HG03354 (cell line): ENCODE measurements around the gene SMIM33.
"Not testable (repeated sequence)": the region's sequence is repeated elsewhere in the genome, so short reads cannot be mapped to it uniquely, and the experiment has no call there.

Source experiments
- ATAC-seq: cut with Tn5 transposase; IDR thresholded peaks from one replicate; pipeline ENCODE4 v1.9.1; 2021; ENCODE audit warnings: mild to moderate bottlenecking; ENCODE audit not compliant: unreplicated experiment, poor library complexity, severe bottlenecking

Gene SMIM33

GRCh38 chr5:139479729-139480128 is 8.9 kb downstream of the SMIM33 start:
- not testable (repeated sequence) for ATAC-seq

GRCh38 chr5:139481122-139481533 is 10.3 kb downstream of the SMIM33 start:
- ATAC-seq: no peak

DNA sequence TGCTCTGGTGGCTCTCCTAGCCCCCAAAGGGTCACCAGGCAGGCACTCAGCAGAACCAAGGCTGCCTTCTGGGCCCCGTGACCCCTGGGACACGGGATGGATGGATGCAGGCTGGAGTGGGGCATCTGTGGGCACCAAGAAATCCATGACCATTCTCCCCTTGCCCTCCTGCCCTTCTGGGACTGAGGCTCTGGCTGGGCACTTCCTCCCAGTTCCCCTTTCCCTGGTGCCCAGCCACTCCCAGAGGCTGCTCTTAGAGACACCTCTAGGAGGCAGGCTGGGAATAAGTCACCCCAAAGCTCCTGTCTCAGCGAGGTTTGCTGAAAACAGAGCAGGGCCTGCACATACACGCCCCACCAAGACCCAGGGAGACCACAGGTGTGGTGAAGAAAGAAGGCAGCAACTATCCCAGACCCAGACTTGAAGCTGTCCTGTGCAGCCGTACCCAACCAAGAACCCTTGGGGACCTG is 10.8 kb downstream of the SMIM33 start:
- peak; percentile 26 for ATAC-seq

DNA sequence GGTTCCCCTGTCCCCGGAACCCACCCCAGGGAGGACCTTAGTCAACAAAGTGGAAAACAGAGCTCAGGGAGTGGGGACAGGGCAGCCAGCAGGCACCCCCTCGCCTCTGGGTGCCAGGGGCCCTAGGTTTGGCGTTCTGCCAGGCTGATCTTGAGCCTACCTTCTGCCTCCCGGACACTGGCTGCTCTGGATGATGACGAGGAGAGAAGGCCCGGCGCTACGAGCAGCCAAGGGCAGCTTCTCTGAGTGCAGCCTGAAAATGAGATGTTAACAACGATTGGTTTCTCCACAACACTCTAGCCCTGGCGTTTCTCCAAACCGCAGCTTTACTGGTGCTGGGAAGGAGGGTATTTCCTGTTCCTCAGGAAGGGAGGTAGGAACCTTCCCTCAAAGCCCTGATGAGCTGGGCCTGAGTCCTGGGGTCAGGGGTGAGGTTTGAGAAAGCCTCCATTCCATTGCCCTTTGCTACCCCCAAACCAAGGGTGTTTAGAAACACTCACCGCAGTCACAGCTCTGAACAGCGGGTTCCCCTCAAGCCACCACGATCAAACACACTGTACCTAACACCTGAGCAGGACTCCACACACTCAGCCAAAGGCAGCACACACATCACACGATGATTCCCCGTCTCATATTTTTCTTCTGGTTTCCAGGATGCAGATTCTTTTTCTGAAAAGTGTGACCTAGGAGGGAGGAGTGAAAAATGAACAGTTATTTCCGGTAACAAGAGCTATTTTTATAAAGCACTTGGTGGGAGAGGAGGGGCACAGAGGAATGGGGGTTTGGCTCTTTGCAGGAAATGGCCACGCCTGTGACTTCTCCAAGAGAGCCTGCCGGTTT is 11.5 kb downstream of the SMIM33 start, which contains the start of gene STING1:
Gene STING1 (minus strand): TSS at position 709 of the 840 bp plus-strand sequence. CDS start 1,054 bp downstream, outside the sequence.
- peak; percentile 66 for ATAC-seq

DNA sequence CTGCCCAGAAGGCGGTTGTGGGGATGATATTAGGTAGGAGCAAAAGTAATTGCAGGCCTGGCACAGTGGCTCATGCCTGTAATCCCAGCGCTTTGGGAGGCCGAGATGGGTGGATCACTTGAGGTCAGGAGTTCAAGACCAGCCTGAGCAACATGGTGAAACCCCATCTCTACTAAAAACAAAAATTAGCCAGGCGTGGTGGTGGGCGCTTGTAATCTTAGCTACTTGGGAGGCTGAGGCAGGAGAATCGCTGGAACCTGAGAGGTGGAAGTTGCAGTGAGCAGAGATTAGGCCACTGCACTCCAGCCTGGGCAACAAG is 12.0 kb downstream of the SMIM33 start:
- ATAC-seq: not testable (repeated sequence)

DNA sequence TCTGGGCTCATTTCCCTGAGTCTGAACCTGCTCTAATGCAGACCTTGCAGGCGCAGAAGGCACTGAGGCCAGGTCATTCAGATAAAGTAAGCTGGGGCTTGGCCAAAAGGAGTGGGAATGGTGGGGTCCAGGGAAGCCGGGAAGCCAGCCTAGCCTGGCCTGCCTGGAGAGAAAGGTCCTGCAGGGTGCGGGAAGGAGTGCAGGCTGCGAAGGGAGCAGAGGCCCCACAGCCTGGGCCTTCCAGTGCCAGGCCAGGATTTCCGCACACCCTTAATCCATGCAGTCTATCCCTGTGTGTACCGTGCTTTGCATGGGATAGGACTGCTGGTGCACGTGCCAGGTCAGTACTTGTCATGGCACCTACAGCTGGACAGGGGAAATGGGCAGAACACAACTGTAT is 15.4 kb downstream of the SMIM33 start:
- ATAC-seq: no peak

DNA sequence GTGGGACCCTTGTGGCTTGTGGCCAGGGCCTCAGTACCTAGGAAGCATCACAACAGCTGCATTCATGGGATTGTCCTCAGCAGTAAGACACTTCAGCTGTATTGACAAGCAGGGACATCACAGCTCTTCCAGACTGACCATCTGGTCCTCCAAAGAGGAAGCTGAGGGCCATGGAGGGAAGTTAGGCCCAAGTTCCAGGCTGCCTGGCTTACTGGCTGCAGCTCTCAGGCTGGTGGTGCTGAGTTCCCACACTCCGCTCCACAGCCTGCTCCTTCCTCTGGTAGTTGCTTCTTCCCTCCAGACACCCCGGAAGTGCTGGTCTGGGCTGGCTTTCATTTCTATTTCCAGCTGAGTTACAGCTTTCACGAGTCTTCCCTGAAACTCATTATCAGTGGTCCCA is 17.5 kb downstream of the SMIM33 start:
- no peak for ATAC-seq

- no peak for ATAC-seq
Observed at GRCh38 chr5:139492700-139493192, 21.9 kb downstream of the SMIM33 start.

DNA sequence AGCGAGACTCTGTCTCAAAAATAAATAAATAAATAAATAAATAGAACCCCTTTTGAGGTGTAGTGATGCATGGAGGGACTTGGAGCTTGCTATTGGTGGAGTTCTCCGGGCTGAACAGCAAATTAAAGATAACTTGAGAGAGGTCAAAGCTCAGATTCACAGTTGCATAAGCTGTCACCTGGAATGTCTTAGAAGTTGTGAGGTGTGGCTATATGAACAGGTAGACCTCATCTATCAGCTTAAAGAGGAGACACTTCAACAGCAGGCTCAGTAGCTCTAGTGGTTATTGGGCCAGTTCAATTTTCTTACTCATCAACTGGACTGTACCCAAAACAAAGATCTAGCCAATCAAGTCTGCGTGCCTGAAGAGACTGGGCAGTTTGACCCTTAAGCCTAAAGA is 23.5 kb downstream of the SMIM33 start:
- ATAC-seq: no peak

- ATAC-seq: no peak
Observed at GRCh38 chr5:139494832-139495231, 24.0 kb downstream of the SMIM33 start.

DNA sequence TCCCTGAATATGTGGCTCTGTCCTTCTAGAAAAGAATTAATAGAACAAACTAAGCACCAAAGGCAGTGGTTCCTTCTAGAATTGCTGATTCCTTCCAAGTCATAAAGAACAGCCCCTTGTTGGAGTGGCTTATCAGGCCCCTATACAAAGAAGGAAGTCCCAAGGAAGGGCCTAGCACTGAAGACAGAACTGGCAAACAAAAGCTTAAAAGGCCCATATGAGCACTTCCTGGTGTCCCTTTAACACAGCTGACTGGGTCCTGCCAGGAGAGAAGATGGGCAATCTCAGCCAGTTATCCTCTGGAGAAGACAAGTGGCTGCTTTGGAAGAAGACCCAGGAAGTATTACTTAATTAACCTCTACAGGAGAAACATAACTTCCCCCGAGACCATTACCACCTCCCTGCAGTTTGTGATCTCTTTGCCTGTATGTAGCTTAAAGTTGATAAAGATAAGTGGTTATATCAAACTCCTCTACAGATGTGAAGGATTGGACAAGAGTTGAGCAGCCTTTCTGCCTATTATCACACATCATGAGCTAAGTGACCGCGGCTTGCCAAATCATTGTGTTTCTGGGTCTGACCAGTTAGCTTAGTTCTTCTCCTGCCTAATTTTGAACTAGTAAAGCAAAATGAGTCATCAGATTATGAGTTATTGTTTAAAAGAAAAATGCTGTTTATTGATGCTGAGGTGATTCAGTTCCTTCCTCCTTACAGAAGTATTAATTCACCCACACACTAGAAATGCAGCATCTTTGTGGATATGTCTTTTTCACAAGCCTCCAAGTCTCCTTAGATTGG is 25.0 kb downstream of the SMIM33 start:
- no peak for ATAC-seq

- ATAC-seq: no peak
Observed at GRCh38 chr5:139501381-139501780, 30.6 kb downstream of the SMIM33 start.

- not testable (repeated sequence) for ATAC-seq
Observed at GRCh38 chr5:139503036-139503817, 32.4 kb downstream of the SMIM33 start.

- ATAC-seq: not testable (repeated sequence)
Observed at GRCh38 chr5:139503879-139504278, 33.1 kb downstream of the SMIM33 start.

DNA sequence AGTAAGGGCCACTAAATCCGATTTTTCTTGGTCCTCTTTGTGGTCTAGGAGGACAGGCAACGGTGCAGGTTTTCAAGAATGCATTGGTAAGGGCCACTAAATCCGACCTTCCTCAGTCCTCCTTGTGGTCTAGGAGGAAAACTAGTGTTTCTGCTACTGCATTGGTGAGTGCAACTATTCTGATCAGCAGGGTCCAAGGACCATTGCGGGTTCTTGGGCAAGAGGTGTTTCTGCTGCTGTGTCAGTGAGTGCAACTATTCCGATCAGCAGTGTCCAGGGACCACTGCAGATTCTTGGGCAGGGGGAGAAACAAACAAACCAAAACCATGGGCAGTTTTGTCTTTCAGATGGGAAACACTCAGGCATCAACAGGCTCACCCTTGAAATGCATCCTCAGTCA is 33.9 kb downstream of the SMIM33 start:
- ATAC-seq: not testable (repeated sequence)

- no peak for ATAC-seq
Observed at GRCh38 chr5:139512786-139513390, 42.1 kb downstream of the SMIM33 start.

GRCh38 chr5:139513434-139513833 is 42.6 kb downstream of the SMIM33 start:
- ATAC-seq: peak; percentile 59

- peak; percentile 3 for ATAC-seq
Observed at GRCh38 chr5:139513852-139514485, 43.2 kb downstream of the SMIM33 start.

DNA sequence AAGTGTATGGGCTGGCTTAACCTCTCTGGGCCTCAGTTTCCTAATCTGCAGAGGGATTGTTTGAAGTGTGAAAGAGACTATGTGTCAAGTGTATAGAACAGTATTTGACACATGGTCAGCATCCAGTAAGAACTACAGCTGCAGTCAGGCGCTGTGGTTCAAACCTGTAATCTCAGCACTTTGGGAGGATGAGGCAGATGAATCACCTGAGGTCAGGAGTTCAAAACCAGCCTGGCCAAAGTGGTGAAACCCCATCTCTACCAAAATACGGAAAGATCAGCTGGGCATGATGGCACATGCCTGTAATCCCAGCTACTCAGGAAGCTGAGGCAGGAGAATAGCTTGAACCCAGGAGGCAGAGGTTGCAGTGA is 43.7 kb downstream of the SMIM33 start:
- no peak for ATAC-seq
